Activated CD8-positive, alpha-beta memory T cell treated with anti-CD3 and anti-CD28 coated beads for 48 hours (primary cell): Measurements from ENCODE around the gene WWOX.

ENCODE experiments used
- DNase-seq, 3 experiments: peaks; one replicate each; pipeline ENCODE4 v3.0.0-alpha.2; 2020; ENCODE audit warnings: low read depth in 2 of 3, low spot score in 2 of 3

Gene WWOX

GRCh38 chr16:78962457-78962929, 863.0 kb downstream of the WWOX start:
- no peak for DNase-seq

DNA sequence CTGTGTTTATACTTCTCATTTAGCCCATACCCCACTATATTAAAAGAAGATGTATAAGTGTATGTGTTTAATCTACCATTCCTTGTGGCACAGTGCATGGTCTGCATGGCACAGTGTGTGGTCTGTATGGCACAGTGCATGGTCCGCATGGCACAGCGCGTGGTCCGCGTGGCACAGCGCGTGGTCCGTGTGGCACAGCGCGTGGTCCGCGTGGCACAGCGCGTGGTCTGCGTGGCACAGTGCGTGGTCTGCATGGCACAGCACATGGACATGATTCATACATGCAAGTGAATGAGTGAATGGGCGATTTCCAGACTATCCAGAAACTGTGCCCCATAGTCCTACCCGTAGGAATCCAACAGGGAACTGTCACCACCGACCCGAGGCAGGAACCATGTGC, 868.5 kb downstream of the WWOX start:
- DNase-seq, result no peak

DNA sequence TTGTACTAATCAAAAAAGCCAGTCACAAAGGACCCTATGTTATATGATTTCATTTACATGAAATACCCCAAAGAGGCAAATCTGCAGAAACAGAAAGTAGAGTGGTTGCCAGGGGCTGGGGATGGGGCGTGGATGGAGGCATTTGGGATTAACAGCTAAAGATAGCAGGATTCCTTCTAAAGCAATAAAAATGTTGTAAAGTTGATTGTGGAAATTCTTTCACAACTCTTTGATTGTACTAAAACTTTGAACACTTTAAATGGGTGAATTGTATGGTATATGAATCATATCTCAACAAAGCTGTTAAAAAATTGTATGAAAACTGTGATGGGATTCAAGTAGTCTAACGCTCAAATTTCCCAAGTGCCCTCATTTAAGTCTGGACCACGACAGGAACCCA, 870.3 kb downstream of the WWOX start:
- no peak for DNase-seq

GRCh38 chr16:78970650-78971049, 871.2 kb downstream of the WWOX start:
- DNase-seq, result no peak

DNA sequence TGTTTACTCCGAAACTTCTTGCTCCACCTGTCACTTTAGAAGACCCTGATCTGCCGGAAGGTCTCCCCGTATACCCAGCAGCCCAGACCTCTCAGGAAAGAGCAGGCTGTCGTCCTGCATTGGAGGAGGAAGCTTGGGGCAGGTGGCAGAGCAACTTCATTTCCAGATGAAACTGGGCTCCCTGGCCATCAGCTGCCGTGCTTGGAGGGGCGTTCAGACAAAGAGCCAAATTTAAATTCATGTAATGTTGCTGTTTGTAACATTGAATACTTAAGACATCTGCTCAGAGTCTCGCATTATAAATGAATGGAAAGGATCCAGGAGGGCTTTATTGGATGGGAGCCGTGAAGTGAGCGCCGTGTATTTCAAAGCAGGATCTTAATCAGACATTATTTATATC, 872.6 kb downstream of the WWOX start:
- DNase-seq, result no peak

DNA sequence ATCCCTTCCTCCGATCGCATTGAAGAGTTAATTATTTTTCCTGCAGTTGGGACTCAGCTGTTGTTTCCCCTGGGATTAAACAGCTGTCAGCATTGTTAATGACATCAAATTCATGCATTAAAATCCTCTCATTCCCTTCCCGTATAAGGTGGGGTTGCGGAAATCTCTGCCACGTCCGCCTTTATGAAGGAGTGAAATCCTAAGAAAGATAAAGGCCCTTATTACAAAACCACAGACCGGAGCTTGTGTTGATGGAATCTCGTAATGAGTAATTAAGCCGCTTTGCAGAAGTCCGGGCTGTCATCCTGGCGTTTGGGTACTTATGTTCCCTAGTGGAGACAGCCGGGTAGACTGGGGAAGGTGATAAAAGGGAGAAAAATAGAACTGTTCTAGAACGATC, 873.5 kb downstream of the WWOX start:
- DNase-seq, result no peak

- no peak for DNase-seq
Measured at GRCh38 chr16:78976212-78976611, 876.8 kb downstream of the WWOX start.

DNA sequence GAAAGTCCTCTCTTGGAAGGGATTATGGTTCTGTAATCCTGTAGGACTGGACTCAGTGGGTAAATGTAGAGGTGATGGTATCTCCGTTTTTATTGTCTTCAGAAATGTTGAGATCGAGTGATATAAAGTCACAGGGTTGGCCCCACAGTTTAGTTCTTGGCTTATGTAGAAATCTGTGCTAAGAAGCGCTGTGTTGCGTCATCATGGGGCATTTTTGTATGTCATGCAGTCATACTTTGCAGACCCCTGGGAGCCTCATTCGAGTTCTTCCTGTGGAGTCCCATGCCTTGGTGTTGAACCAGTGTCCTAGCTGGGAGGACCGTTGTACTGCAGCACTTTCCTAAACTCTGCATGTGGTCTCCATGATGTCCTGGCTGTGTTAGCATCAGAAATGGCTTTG, 881.4 kb downstream of the WWOX start:
- no peak for DNase-seq

DNA sequence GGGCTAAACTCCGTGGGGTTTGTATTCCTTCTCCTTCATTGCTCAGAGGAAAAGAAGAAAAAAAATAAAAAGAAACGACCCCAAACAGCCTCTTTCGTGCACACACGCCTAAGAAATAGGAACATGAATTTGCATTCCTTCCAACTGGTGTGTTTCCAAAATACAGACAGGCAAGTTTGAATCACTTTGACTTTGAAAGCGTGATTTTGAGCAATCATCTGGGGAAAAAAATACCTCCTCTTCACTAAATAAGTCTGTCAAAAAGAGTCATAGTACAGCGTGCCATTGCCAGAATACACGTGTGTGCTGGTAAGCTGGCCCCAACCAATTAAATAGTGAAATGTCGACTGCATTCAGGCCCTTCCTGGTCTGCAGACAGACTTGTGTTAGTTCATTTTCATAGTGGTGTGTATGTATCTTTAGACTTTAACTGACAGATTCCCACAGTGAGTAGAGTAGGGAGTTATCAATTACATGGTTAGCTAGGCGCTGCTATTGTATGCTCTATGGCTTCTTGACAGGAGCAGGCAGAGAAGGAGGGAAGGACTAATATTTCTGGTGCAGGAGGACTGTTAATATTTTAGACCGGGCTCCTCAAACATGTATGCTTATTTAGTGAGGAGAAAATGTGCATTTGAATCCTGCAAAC, 882.8 kb downstream of the WWOX start:
- DNase-seq, result no peak

DNA sequence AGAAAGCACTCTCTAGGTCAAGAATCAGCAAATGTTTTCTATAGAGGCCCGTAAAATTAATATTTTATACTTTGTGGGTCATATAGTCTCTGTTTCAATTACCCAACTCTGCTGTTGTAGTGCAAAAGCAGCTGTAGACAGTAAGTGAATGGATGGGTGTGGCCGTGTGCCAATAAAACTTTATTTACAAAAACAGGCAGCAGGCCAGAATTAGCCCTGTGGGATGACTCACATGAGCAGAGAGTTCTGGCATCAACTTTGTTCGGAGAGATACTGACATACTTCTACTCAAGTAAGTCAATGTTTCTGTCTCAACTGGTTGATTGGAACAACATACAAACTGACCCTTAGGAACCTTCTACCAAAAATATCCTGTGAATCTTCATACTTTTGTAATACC, 884.9 kb downstream of the WWOX start:
- no peak for DNase-seq

- no peak for DNase-seq
Measured at GRCh38 chr16:78984887-78985464, 885.5 kb downstream of the WWOX start.

GRCh38 chr16:78985716-78986605, 886.5 kb downstream of the WWOX start:
- no peak for DNase-seq

DNA sequence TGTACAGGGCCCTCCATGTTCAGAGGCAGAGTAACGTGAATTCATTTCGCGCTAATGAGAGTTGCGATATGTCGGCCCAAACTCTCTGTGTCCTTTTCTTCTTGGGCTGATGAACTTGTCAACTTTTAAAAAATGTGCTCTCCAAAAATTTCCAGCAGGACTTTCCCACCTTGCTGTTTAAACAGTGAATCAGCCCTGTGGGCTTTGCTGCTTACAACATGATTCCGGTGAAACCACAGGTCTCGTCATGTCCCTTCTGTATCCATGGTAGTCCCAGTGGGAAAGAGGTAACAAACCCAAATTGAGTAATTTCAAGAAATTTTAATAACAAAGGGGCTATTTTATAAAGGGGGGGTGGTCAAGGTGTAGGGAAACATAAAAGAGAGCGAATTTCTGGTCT, 888.2 kb downstream of the WWOX start:
- DNase-seq, result no peak

- no peak for DNase-seq
Measured at GRCh38 chr16:78988361-78988969, 889.0 kb downstream of the WWOX start.

- no peak for DNase-seq
Measured at GRCh38 chr16:78990309-78990701, 890.9 kb downstream of the WWOX start.

GRCh38 chr16:78992001-78992400, 892.5 kb downstream of the WWOX start:
- no peak for DNase-seq

- no peak for DNase-seq
Measured at GRCh38 chr16:78993346-78993745, 893.9 kb downstream of the WWOX start.

DNA sequence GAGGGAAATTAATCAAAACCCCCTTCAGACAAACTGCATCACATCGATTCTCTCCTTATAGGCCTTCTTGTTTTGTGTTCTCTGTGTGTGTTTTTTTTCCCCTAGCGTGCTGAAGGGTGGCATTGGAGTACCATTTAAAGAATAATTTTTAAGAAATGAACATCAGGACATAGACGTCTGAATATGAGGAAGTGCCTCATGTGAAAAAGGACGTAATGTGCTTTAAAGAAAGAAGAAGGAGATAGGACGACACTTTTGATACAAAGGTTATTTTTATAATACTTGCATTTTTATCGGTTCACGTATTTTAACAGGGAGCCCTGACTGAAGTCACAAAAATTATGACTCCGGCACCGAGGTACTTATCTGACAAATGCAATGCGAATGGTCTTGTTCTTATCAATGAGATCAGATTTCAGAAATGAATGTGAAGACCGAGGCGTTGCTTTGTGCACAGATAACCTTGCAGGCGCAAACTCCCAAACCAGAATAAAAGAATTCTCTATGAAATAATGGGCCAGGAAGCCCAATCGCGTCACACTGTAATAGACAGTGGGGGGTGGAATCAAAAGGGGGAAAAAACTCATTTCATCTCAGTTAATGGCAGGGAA, 894.8 kb downstream of the WWOX start:
- no peak for DNase-seq

DNA sequence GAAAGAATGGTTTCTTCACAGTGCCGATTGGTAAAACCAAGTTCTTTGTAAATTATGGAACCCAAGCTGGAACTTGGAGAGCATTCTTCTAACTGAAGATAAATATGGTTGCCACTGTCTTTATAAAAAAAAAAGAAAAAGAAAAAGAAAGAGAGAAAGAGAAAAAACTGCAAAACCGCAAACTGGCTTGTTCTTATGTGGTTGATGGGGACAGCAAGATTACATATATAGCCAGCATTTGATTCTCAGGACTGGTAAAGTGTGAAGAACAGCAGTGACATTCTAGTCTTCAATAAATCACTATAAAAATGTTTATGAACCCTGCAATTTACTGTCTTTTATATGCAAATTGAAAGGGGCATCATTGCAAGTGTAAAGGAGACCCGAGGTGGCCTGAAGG, 896.0 kb downstream of the WWOX start:
- no peak for DNase-seq

GRCh38 chr16:78996790-78997189, 897.3 kb downstream of the WWOX start:
- no peak for DNase-seq

- no peak for DNase-seq
Measured at GRCh38 chr16:78998879-78999278, 899.4 kb downstream of the WWOX start.
